Liver (tissue), 9 donors: ENCODE results near the gene KCNQ1. TPM values are rescaled to one million over a fixed set of nuclear protein-coding genes. Genes with fewer than 3 reads are reported as not detected.

ENCODE experiments used
- DNase-seq: peaks from one replicate; pipeline ENCODE4 v3.0.0-alpha.2; 2017; ENCODE audit warnings: low spot score
- H3K27ac ChIP-seq, 2 donors: one replicate each; pipeline ENCODE4 v1.7.0; 2013; ENCODE audit warnings: inconsistent platforms in 2 of 2, low read length in 2 of 2, control low read depth in 1 of 2, low read depth in 1 of 2, mild to moderate bottlenecking in 1 of 2
- H3K27me3 ChIP-seq, 4 donors: one replicate each; pipeline versions ENCODE4 v1.6.1 to v1.7.0; 2013; ENCODE audit warnings: low read length in 3 of 4, inconsistent platforms in 1 of 4, mild to moderate bottlenecking in 1 of 4, moderate library complexity in 1 of 4; ENCODE audit not compliant: control insufficient read depth in 4 of 4, insufficient read depth in 4 of 4
- H3K36me3 ChIP-seq, 4 donors: one replicate each; pipeline versions ENCODE4 v1.6.1 to v1.7.0; 2013; ENCODE audit warnings: low read length in 3 of 4, mild to moderate bottlenecking in 3 of 4, low read depth in 1 of 4, moderate library complexity in 1 of 4; ENCODE audit not compliant: control insufficient read depth in 4 of 4, insufficient read depth in 3 of 4
- H3K4me1 ChIP-seq, 4 donors: one replicate each; pipeline versions ENCODE4 v1.6.1 to v1.7.0; 2013; ENCODE audit warnings: low read length in 3 of 4, mild to moderate bottlenecking in 3 of 4, moderate library complexity in 1 of 4; ENCODE audit not compliant: control insufficient read depth in 4 of 4, insufficient read depth in 4 of 4
- H3K4me3 ChIP-seq, 3 donors: one replicate each; pipeline versions ENCODE4 v1.6.1 to v1.7.0; 2013; ENCODE audit warnings: low read length in 3 of 3, control low read depth in 1 of 3, low read depth in 1 of 3, mild to moderate bottlenecking in 1 of 3
- H3K9ac ChIP-seq, 2 donors: one replicate each; pipeline ENCODE4 v1.7.0; 2013; ENCODE audit warnings: low read length in 2 of 2, mild to moderate bottlenecking in 2 of 2, moderate library complexity in 2 of 2, control low read depth in 1 of 2, low read depth in 1 of 2
- H3K9me3 ChIP-seq, 4 donors: one replicate each; pipeline versions ENCODE4 v1.6.1 to v1.7.0; 2013; ENCODE audit warnings: low read length in 3 of 4; ENCODE audit not compliant: control insufficient read depth in 4 of 4
- ATF3 ChIP-seq: IDR thresholded peaks from 2 replicates; pipeline ENCODE4 v1.6.1; 2016; ENCODE audit warnings: antibody characterized with exemption
- CTCF ChIP-seq: fragments of 150-350 bp; IDR thresholded peaks from 2 replicates; pipeline ENCODE4 v1.5.1; 2017; ENCODE audit warnings: improper control_type of control experiment, low read depth, low read length; ENCODE audit not compliant: missing input control
- EGR1 ChIP-seq, 2 donors: IDR thresholded peaks; 2 replicates each; pipeline ENCODE4 v1.6.1; 2016 to 2018; ENCODE audit warnings: antibody characterized with exemption in 2 of 2, low read depth in 2 of 2
- FOXA1 ChIP-seq: IDR thresholded peaks from 2 replicates; pipeline ENCODE4 v1.6.1; 2016; ENCODE audit warnings: antibody characterized with exemption
- FOXA2 ChIP-seq: IDR thresholded peaks from 2 replicates; pipeline ENCODE4 v1.6.1; 2016; ENCODE audit warnings: antibody characterized with exemption
- GABPA ChIP-seq, 2 donors: IDR thresholded peaks in 1 of 2; conservative IDR thresholded peaks in 1 of 2; 2 replicates each; pipeline ENCODE4 v1.6.1; 2016; ENCODE audit warnings: antibody characterized with exemption in 2 of 2, mild to moderate bottlenecking in 1 of 2, moderate library complexity in 1 of 2
- HNF4A ChIP-seq, 2 donors: conservative IDR thresholded peaks; 2 replicates each; pipeline ENCODE4 v1.6.1; 2016; ENCODE audit warnings: antibody characterized with exemption in 2 of 2, mild to moderate bottlenecking in 2 of 2
- HNF4G ChIP-seq: IDR thresholded peaks from 2 replicates; pipeline ENCODE4 v1.6.1; 2016; ENCODE audit warnings: antibody characterized with exemption
- JUND ChIP-seq, 2 donors: IDR thresholded peaks; 2 replicates each; pipeline ENCODE4 v1.6.1; 2016; ENCODE audit warnings: antibody characterized with exemption in 2 of 2
- MAX ChIP-seq: IDR thresholded peaks from 2 replicates; pipeline ENCODE4 v1.6.1; 2016; ENCODE audit warnings: antibody characterized with exemption
- NR2F2 ChIP-seq: IDR thresholded peaks from 2 replicates; pipeline ENCODE4 v1.6.1; 2016; ENCODE audit warnings: antibody characterized with exemption
- RAD21 ChIP-seq, 2 donors: IDR thresholded peaks; 2 replicates each; pipeline ENCODE4 v1.6.1; 2016; ENCODE audit warnings: antibody characterized with exemption in 2 of 2, mild to moderate bottlenecking in 2 of 2
- REST ChIP-seq: IDR thresholded peaks from 2 replicates; pipeline ENCODE4 v1.6.1; 2016; ENCODE audit warnings: antibody characterized with exemption, mild to moderate bottlenecking
- RXRA ChIP-seq, 2 donors: IDR thresholded peaks; 2 replicates each; pipeline ENCODE4 v1.6.1; 2017 to 2018; ENCODE audit warnings: antibody characterized with exemption in 2 of 2, mild to moderate bottlenecking in 1 of 2
- SP1 ChIP-seq: IDR thresholded peaks from 2 replicates; pipeline ENCODE4 v1.6.1; 2018; ENCODE audit warnings: antibody characterized with exemption, mild to moderate bottlenecking
- TAF1 ChIP-seq: conservative IDR thresholded peaks from 2 replicates; pipeline ENCODE4 v1.6.1; 2016; ENCODE audit warnings: antibody characterized with exemption, mild to moderate bottlenecking
- YY1 ChIP-seq: IDR thresholded peaks from 2 replicates; pipeline ENCODE4 v1.6.1; 2016; ENCODE audit warnings: antibody characterized with exemption, mild to moderate bottlenecking
- ZBTB33 ChIP-seq: IDR thresholded peaks from 2 replicates; pipeline ENCODE4 v1.6.1; 2016; ENCODE audit warnings: antibody characterized with exemption
- WGBS: extraction: QIAGEN DNeasy Blood & Tissue Kit; methylation state at CpG from one replicate; pipeline ENCODE4 v1.1.7; 2013; 5-methylcytosine and 5-hydroxymethylcytosine counted together
- polyA plus RNA-seq, 2 donors: library from polyadenylated mRNA; stranded (reverse) in 1 of 2; unstranded in 1 of 2; fragments of 200-250 nt in 1 of 2; fragments of >200 nt in 1 of 2; fragmentation: Nextera tagmentation in 1 of 2; extraction: Ambion mirVana in 1 of 2; gene quantifications; one replicate each; pipeline versions ENCODE4 v1.2.1 to v1.2.3, GENCODE V29; 2013 to 2015
- total RNA-seq, 2 donors: library from RNA; depleted of rRNA; stranded (reverse); fragments of >200 nt; gene quantifications; one replicate each; pipeline ENCODE4 v1.2.3, GENCODE V29; 2014
- donor health status: healthy.
- donor health status: healthy.
- donor health status: healthy.
- donor health status: healthy.
- donor health status: healthy.

Gene KCNQ1
- total and polyA plus RNA-seq, 4 donors, result 0.31 to 2.2 (median 1.5) TPM

- H3K9me3 ChIP-seq, result no peaks in the 10 kb centered on the region
- DNase-seq, result no peak
- no peaks in the 10 kb centered on the region for H3K4me1 ChIP-seq
- TF ChIP-seq ZBTB33 (no peak), GABPA (IDR thresholded peaks at IDR 0.05 in 1 of 2, conservative IDR thresholded peaks at IDR 0.05 in 1 of 2) (no peak), ATF3 (no peak), CTCF (no peak), HNF4G (no peak), REST (no peak), YY1 (no peak), TAF1 (no peak), RAD21 (IDR thresholded peaks at IDR 0.05) (no peak), NR2F2 (no peak), MAX (no peak), JUND (IDR thresholded peaks at IDR 0.05) (no peak), SP1 (no peak), FOXA1 (no peak), EGR1 (IDR thresholded peaks at IDR 0.05; ENCODE audit: low read depth in 2 of 2) (no peak), HNF4A (conservative IDR thresholded peaks at IDR 0.05) (no peak), FOXA2 (no peak), RXRA (IDR thresholded peaks at IDR 0.05) (no peak)
- H3K36me3 ChIP-seq, result no peaks in the 10 kb centered on the region
- H3K27me3 ChIP-seq, result no peaks in the 10 kb centered on the region
- 86% methylated on average over 25 of the region's 25 CpGs for WGBS
- no peak overlapping the region for H3K4me3 ChIP-seq
- H3K9ac ChIP-seq, result no peak overlapping the region
- H3K27ac ChIP-seq, result no peak overlapping the region
These were observed 143.4 kb downstream of the KCNQ1 start for GRCh38 chr11:2587976-2588748.
